ENCODE measurements around the gene MINPP1.
"Not testable (repeated sequence)": the region's sequence is repeated elsewhere in the genome, so short reads cannot be mapped to it uniquely, and the experiment has no call there.

The MINPP1 gene

GRCh38 chr10:87578160-87578841 is 73.6 kb downstream of the MINPP1 start:
- DNase-seq = no peak

- no peak for DNase-seq
These were observed 74.2 kb downstream of the MINPP1 start for GRCh38 chr10:87578842-87579401.

DNA sequence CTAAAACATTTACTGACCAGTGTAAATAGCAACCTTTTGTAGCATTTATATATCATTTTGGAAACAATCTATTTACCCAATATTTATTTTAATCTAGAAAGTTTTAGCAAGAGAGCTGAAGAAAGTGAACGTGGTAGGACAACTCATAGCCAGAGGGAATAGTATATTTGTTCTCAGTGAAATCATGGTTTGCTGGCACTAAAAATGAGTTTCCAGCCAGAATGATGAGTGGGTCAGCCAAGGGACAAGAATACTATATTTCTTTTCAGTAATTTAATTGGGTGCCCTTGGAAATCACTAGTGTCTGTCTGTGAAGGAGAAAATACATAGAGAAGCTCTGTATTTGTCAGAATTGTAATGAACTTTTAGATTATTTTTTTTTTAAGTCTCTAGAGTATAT is 74.9 kb downstream of the MINPP1 start:
- DNase-seq = no peak

DNA sequence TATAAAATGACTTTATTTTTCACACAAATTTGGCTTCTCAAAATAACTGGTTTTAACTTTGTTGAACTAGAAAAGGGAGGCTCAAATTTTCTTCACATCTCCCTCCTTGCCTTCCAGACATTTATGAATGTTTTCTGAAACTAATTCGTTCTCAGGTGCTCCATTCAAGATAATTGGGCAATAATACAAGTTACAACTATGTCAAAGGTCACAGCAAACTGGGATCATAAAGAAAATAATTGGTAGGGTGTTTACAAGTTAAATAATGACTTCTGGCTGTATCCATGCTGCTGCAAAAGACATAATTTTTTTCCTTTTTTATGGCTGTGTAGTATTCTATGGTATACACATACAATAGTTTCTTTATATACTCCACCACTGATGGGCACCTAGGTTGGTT is 75.3 kb downstream of the MINPP1 start:
- DNase-seq = no peak

GRCh38 chr10:87585565-87586514 is 81.1 kb downstream of the MINPP1 start:
- DNase-seq = no peak

DNA sequence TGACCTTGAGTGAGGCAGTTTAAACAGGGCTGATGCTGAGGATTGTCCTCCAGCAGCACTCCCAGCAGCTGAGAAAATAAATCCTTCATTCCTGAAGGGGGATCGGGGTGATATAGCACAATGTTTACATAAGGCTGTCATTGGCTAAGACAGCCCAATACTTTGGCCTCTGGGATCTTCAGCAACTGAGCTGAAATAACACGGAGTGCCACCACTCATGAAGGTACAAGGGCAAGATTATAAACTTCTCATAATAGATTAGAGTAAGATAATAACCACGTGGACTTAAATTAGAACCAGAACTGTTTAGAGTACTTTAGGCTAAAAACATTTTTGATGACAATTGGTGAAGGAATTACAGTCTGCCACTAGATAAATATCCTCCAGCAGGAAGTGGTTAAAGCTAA is 85.0 kb downstream of the MINPP1 start:
- no peak for DNase-seq

DNA sequence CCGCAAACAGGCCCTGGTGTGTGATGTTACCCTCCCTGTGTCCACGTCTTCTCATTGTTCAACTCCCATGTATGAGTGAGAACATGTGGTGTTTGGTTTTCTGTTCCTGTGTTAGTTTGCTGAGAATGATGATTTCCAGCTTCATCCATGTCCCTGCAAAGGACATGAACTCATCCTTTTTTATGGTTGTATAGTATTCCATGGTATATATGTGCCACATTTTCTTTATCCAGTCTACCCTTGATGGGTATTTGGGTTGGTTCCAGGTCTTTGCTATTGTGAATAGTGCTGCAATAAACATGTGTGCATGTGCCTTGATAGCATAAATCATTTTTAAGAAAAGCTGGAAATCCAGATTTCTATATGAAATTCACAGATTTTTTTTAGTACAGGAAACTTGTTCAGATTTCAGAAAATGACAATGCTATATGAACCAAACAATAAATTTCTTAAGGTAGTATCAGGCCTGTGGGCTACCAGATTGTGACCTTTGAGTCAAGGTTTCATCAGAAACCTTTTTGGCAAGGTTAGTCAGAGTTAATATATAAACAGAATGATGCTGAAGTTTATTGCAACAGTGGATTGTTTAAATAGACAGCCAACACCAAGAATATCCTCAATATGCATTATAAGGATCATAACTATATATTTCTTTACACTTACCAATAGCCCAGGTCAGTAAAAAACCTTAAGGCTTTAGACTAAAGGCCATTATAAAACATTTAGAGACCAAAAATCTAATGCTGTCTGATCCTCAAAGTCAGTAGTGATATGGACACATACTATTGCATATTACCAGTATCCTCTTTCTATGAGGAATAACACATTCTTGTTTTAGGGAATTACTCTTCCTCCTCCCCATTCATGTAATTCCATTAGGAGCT is 86.3 kb downstream of the MINPP1 start:
- DNase-seq = no peak

GRCh38 chr10:87591589-87591886 is 86.8 kb downstream of the MINPP1 start:
- DNase-seq = no peak

GRCh38 chr10:87592920-87593319 is 88.2 kb downstream of the MINPP1 start:
- DNase-seq = not testable (repeated sequence)

GRCh38 chr10:87593702-87594101 is 89.0 kb downstream of the MINPP1 start:
- DNase-seq = no peak

GRCh38 chr10:87594181-87594580 is 89.5 kb downstream of the MINPP1 start:
- no peak for DNase-seq

GRCh38 chr10:87594864-87595263 is 90.2 kb downstream of the MINPP1 start:
- no peak for DNase-seq

GRCh38 chr10:87596351-87596750 is 91.7 kb downstream of the MINPP1 start:
- DNase-seq = no peak

- no peak for DNase-seq
These were observed 94.0 kb downstream of the MINPP1 start for GRCh38 chr10:87598700-87599099.

GRCh38 chr10:87600581-87600980 is 95.9 kb downstream of the MINPP1 start:
- DNase-seq = no peak
